H1 (cell line): Measurements from ENCODE around the gene KRT85. TPM values are rescaled to one million over a fixed set of nuclear protein-coding genes. Genes with fewer than 3 reads are reported as not detected.

Experiments
- CTCF ChIA-PET: fragments of 300-600 bp; sonication (Branson Sonifier 250); formaldehyde crosslinking; loops from one replicate; lab custom pipeline; 2021; ENCODE audit not compliant: partially characterized antibody; lab: Charles Lee
- POLR2A ChIA-PET: fragments of 300-600 bp; sonication (Branson Sonifier 250); formaldehyde crosslinking; loops from one replicate; lab custom pipeline; 2021; ENCODE audit warnings: inconsistent platforms; ENCODE audit not compliant: partially characterized antibody; lab: Charles Lee
- DNase-seq, 2 experiments: peaks; one replicate each; pipeline versions ENCODE4 v3.0.0 to v3.0.0-alpha.2; 2010 to 2022; ENCODE audit warnings: low spot score in 2 of 2, low read depth in 1 of 2, mixed read lengths in 1 of 2
- FAIRE-seq: peaks from 2 replicates; lab custom pipeline; 2011; peaks lifted over from hg19 to GRCh38; lab: Jason Lieb, UNC
- H2AFZ ChIP-seq: 2 replicates; pipeline ENCODE4 v1.8.1; 2012; ENCODE audit warnings: low read length, inconsistent platforms
- H2AK5ac ChIP-seq: 2 replicates; pipeline ENCODE4 v1.6.1; 2013; ENCODE audit warnings: low read depth, low read length
- H2BK120ac ChIP-seq: replicated peaks from 2 replicates; pipeline ENCODE3; 2013; ENCODE audit warnings: low read depth, low read length, inconsistent platforms
- H2BK12ac ChIP-seq: 2 replicates; pipeline ENCODE4 v1.6.1; 2013; ENCODE audit warnings: low read depth, low read length
- H2BK15ac ChIP-seq: 2 replicates; pipeline ENCODE4 v1.6.1; 2013; ENCODE audit warnings: low read length
- H2BK20ac ChIP-seq: 2 replicates; pipeline ENCODE4 v1.6.1; 2013; ENCODE audit warnings: low read length
- H2BK5ac ChIP-seq: 2 replicates; pipeline ENCODE4 v1.6.1; 2013; ENCODE audit warnings: low read depth, low read length
- H3K14ac ChIP-seq: 2 replicates; pipeline ENCODE4 v1.6.1; 2013; ENCODE audit warnings: inconsistent platforms; ENCODE audit not compliant: insufficient read length
- H3K18ac ChIP-seq: 2 replicates; pipeline ENCODE4 v1.6.1; 2013; ENCODE audit warnings: low read length; ENCODE audit errors: extremely low read depth
- H3K23ac ChIP-seq: 2 replicates; pipeline ENCODE4 v1.6.1; 2013; ENCODE audit warnings: inconsistent platforms; ENCODE audit not compliant: insufficient read length
- H3K23me2 ChIP-seq: 2 replicates; pipeline ENCODE4 v1.6.1; 2013; ENCODE audit warnings: low read depth, low read length
- H3K27ac ChIP-seq: 2 replicates; pipeline ENCODE4 v1.6.1; 2011; ENCODE audit warnings: low read depth, low read length, inconsistent platforms
- H3K27me3 ChIP-seq, 4 experiments: replicated peaks in 1 of 4; 1 replicate in 1 of 4; 2 replicates in 3 of 4; pipeline versions ENCODE4 v1.6.1 to v1.8.1; 2011 to 2013; ENCODE audit warnings: low read length in 3 of 4, mild to moderate bottlenecking in 3 of 4, inconsistent platforms in 2 of 4, mixed read lengths in 2 of 4, moderate library complexity in 1 of 4; ENCODE audit not compliant: control insufficient read depth in 3 of 4, insufficient read depth in 3 of 4; ENCODE audit errors: extremely low read depth in 1 of 4
- H3K36me3 ChIP-seq, 4 experiments: 2 replicates each; pipeline versions ENCODE4 v1.6.1 to v1.8.1; 2011 to 2013; ENCODE audit warnings: mild to moderate bottlenecking in 4 of 4, low read length in 3 of 4, moderate library complexity in 2 of 4, control low read depth in 1 of 4, inconsistent platforms in 1 of 4; ENCODE audit not compliant: insufficient read depth in 4 of 4, control insufficient read depth in 2 of 4
- H3K4ac ChIP-seq: replicated peaks from 2 replicates; pipeline ENCODE3; 2013; ENCODE audit warnings: low read length, low read depth, mixed read lengths, inconsistent platforms; ENCODE audit not compliant: insufficient read length
- H3K4me1 ChIP-seq, 4 experiments: replicated peaks in 1 of 4; 1 replicate in 1 of 4; 2 replicates in 3 of 4; pipeline versions ENCODE4 v1.6.1 to v1.8.1; 2011 to 2013; ENCODE audit warnings: low read length in 3 of 4, inconsistent platforms in 2 of 4, mixed read lengths in 1 of 4; ENCODE audit not compliant: insufficient read depth in 4 of 4, control insufficient read depth in 3 of 4
- H3K4me2 ChIP-seq, 2 experiments: 2 replicates each; pipeline versions ENCODE4 v1.6.1 to v1.8.1; 2011 to 2013; ENCODE audit warnings: low read depth in 2 of 2, low read length in 2 of 2, control low read depth in 1 of 2, inconsistent platforms in 1 of 2, mild to moderate bottlenecking in 1 of 2; ENCODE audit not compliant: insufficient read depth in 1 of 2
- H3K4me3 ChIP-seq, 4 experiments: fragments of 200-600, 300-600 bp in 1 of 4; sonication (generic), shearing (Covaris generic), sonication (Bioruptor Twin) in 1 of 4; 2 replicates each; pipeline versions ENCODE4 v1.5.1 to v1.8.1; 2011 to 2016; ENCODE audit warnings: low read length in 4 of 4, low read depth in 3 of 4, control low read depth in 2 of 4, inconsistent platforms in 2 of 4, mild to moderate bottlenecking in 2 of 4, mixed read lengths in 1 of 4, moderate library complexity in 1 of 4; ENCODE audit not compliant: insufficient read depth in 2 of 4; ENCODE audit errors: extremely low read depth in 1 of 4
- H3K56ac ChIP-seq: replicated peaks from 2 replicates; pipeline ENCODE3; 2013; ENCODE audit warnings: low read depth, mild to moderate bottlenecking, mixed read lengths, low read length, inconsistent platforms; ENCODE audit not compliant: insufficient read length
- H3K79me1 ChIP-seq: 2 replicates; pipeline ENCODE4 v1.6.1; 2013; ENCODE audit warnings: low read depth, low read length, control low read depth
- H3K79me2 ChIP-seq, 2 experiments: 2 replicates each; pipeline versions ENCODE4 v1.6.1 to v1.8.1; 2012 to 2013; ENCODE audit warnings: low read length in 2 of 2, mild to moderate bottlenecking in 2 of 2, inconsistent platforms in 1 of 2; ENCODE audit not compliant: insufficient read depth in 2 of 2, control insufficient read depth in 1 of 2
- H3K9ac ChIP-seq, 4 experiments: replicated peaks in 1 of 4; 1 replicate in 1 of 4; 2 replicates in 3 of 4; pipeline versions ENCODE4 v1.6.1 to v1.8.1; 2011 to 2013; ENCODE audit warnings: low read depth in 3 of 4, low read length in 3 of 4, control low read depth in 2 of 4, mild to moderate bottlenecking in 2 of 4, moderate library complexity in 2 of 4, inconsistent platforms in 1 of 4; ENCODE audit errors: extremely low read depth in 1 of 4
- H3K9me3 ChIP-seq, 2 experiments: 2 replicates each; pipeline versions ENCODE4 v1.6.1 to v1.8.1; 2012 to 2013; ENCODE audit warnings: mild to moderate bottlenecking in 2 of 2, moderate library complexity in 2 of 2, control low read depth in 1 of 2, inconsistent platforms in 1 of 2, low read depth in 1 of 2, low read length in 1 of 2, mixed read lengths in 1 of 2; ENCODE audit not compliant: insufficient read depth in 2 of 2
- H4K20me1 ChIP-seq, 2 experiments: replicated peaks in 1 of 2; 2 replicates each; pipeline versions ENCODE3 to v1.8.1; 2011 to 2013; ENCODE audit warnings: inconsistent platforms in 2 of 2, low read length in 2 of 2, mild to moderate bottlenecking in 1 of 2; ENCODE audit not compliant: insufficient read depth in 2 of 2, control insufficient read depth in 1 of 2
- H4K5ac ChIP-seq: 2 replicates; pipeline ENCODE4 v1.6.1; 2013; ENCODE audit warnings: low read length, low read depth, mixed read lengths, inconsistent platforms; ENCODE audit not compliant: insufficient read length
- H4K8ac ChIP-seq: 2 replicates; pipeline ENCODE4 v1.8.0; 2013; ENCODE audit warnings: mild to moderate bottlenecking, moderate library complexity, low read length, inconsistent platforms; ENCODE audit not compliant: insufficient read depth; ENCODE audit errors: extremely low read depth
- H4K91ac ChIP-seq: replicated peaks from 2 replicates; pipeline ENCODE3; 2013; ENCODE audit warnings: low read length, mixed read lengths, inconsistent platforms; ENCODE audit not compliant: insufficient read length
- RAD21 ChIP-seq, 2 experiments: IDR thresholded peaks in 1 of 2; conservative IDR thresholded peaks in 1 of 2; 2 replicates each; pipeline ENCODE4 v1.6.1; 2011; ENCODE audit warnings: low read depth in 2 of 2, low read length in 2 of 2, improper control_type of control experiment in 1 of 2, inconsistent platforms in 1 of 2, mild to moderate bottlenecking in 1 of 2, moderate library complexity in 1 of 2
- RXRA ChIP-seq: IDR thresholded peaks from 2 replicates; pipeline ENCODE4 v1.6.1; 2011; ENCODE audit warnings: low read depth, mild to moderate bottlenecking, low read length, moderate library complexity; ENCODE audit not compliant: insufficient read depth
- SP1 ChIP-seq: IDR thresholded peaks from 2 replicates; pipeline ENCODE4 v1.6.1; 2011; ENCODE audit warnings: low read depth, low read length
- TBP ChIP-seq: IDR thresholded peaks from 2 replicates; pipeline ENCODE4 v1.6.1; 2011; ENCODE audit warnings: low read depth, low read length, improper control_type of control experiment
- TEAD4 ChIP-seq: IDR thresholded peaks from 2 replicates; pipeline ENCODE4 v1.6.1; 2012; ENCODE audit warnings: low read depth, low read length, inconsistent platforms, mixed read lengths
- WGBS, 2 experiments: shearing (Covaris generic) in 1 of 2; methylation state at CpG; one replicate each; pipeline versions ENCODE4 v1.1.6 to v1.1.7; 2013 to 2015; ENCODE audit warnings: low lambda C conversion rate in 2 of 2, mixed read lengths in 2 of 2, inconsistent platforms in 1 of 2, low coverage in 1 of 2, missing lambda C conversion rate in 1 of 2; ENCODE audit not compliant: insufficient replicate concordance in 2 of 2, insufficient coverage in 1 of 2, insufficient read length in 1 of 2; ENCODE audit errors: extremely low coverage in 1 of 2, missing lambda C conversion rate in 1 of 2; 5-methylcytosine and 5-hydroxymethylcytosine counted together
- polyA plus RNA-seq, 7 experiments: library from polyadenylated mRNA; depleted of rRNA in 3 of 7; stranded (reverse) in 5 of 7; unstranded in 2 of 7; fragments of >200 nt in 5 of 7; fragments of 200-250 nt in 2 of 7; gene quantifications; 1 replicate in 5 of 7; 2 replicates in 1 of 7; 4 replicates in 1 of 7; pipeline versions ENCODE4 v1.2.1 to v1.2.3, GENCODE V29; 2011 to 2013; ENCODE audit warnings: missing spikeins in 2 of 7, mixed read lengths in 2 of 7
- total RNA-seq: library from RNA; stranded (reverse); fragmentation: NEBNext Ultra II Directional; extraction: Animal tissue kit (Norgen Biotek cat#: 25700); gene quantifications from 2 replicates; pipeline ENCODE4 v1.2.1, GENCODE V29; 2021
- TF ChIP-seq, protein P1 (sequence below), 3 experiments: IDR thresholded peaks; 1 replicate in 2 of 3; 2 replicates in 1 of 3; pipeline versions ENCODE4 v1.5.1 to v1.6.1; 2011; ENCODE audit warnings: low read length in 3 of 3, mild to moderate bottlenecking in 3 of 3, inconsistent platforms in 2 of 3, low read depth in 1 of 3, moderate library complexity in 1 of 3; ENCODE audit not compliant: insufficient read depth in 1 of 3; ENCODE audit errors: control extremely low read depth in 1 of 3

Gene KRT85
- total and polyA plus RNA-seq, 2 of the 8 experiments (the other 6 are each of a cell fraction or from before 2014, with no cell fraction given): not detected

DNA sequence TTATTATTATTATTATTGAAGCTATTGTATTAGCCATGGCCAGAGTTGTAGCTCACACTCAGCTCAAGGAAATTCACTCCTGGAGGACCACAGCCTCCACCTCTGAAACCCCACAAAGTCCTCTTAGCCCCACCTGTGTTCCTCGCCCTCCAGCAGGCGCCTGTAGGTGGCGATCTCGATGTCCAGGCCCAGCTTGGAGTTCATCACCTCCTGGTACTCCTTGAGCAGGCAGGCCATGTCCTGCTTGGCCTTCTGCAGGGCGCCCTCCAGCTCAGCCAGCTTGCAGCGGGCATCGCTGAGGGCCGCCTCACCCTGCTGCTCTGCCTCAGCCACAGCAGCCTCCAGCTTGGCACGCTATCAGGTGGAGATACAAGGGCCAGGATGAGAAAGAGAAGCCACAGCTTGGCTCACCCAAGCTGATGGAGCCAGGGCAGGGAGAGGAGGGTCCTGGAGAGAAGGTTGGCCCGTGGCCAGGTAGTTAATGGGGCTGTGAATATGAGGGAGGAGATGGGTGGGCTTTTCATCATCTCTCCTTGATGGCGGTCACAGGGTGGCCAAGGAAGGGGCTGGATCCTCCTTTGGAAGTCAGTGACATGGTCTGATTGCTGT lies 5.1 kb downstream of the KRT85 start:
- no peaks in the 10 kb centered on the region for H3K27me3 ChIP-seq
- H2AFZ ChIP-seq: no peak overlapping the region
- H3K18ac ChIP-seq: no peak overlapping the region
- no peak overlapping the region for H3K23ac ChIP-seq
- ChIA-PET POLR2A (no interaction called here), CTCF (interaction anchor here (0.6 to 6.7 kb wide), 48 partner anchors 10 to 546 kb away, joined by 3 to 88 read pairs (median 4); partner anchors contain the start of genes KRT5, KRT80 and KRT84)
- TF ChIP-seq RXRA (no peak), TBP (no peak), SP1 (no peak), RAD21 (IDR thresholded peaks at IDR 0.05 in 1 of 2, conservative IDR thresholded peaks at IDR 0.05 in 1 of 2; ENCODE audit: low read depth in 2 of 2, low read length in 2 of 2) (peak; percentile 23 to 36; a peak in 2 of 4 replicates), TEAD4 (no peak)
- TF ChIP-seq, protein P1, sequence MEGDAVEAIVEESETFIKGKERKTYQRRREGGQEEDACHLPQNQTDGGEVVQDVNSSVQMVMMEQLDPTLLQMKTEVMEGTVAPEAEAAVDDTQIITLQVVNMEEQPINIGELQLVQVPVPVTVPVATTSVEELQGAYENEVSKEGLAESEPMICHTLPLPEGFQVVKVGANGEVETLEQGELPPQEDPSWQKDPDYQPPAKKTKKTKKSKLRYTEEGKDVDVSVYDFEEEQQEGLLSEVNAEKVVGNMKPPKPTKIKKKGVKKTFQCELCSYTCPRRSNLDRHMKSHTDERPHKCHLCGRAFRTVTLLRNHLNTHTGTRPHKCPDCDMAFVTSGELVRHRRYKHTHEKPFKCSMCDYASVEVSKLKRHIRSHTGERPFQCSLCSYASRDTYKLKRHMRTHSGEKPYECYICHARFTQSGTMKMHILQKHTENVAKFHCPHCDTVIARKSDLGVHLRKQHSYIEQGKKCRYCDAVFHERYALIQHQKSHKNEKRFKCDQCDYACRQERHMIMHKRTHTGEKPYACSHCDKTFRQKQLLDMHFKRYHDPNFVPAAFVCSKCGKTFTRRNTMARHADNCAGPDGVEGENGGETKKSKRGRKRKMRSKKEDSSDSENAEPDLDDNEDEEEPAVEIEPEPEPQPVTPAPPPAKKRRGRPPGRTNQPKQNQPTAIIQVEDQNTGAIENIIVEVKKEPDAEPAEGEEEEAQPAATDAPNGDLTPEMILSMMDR (IDR thresholded peaks at IDR 0.05; ENCODE audit: control extremely low read depth in 1 of 3, insufficient read depth in 1 of 3, low read depth in 1 of 3, low read length in 3 of 3): peak; percentile 52 to 65 (median 57)
- no peak overlapping the region for H3K4me3 ChIP-seq
- no peak overlapping the region for H4K5ac ChIP-seq
- H3K4me1 ChIP-seq: no peaks in the 10 kb centered on the region
- no peak overlapping the region for H2BK12ac ChIP-seq
- no peak overlapping the region for H4K91ac ChIP-seq
- H3K56ac ChIP-seq: no peak overlapping the region
- no peak overlapping the region for H3K4ac ChIP-seq
- no peaks in the 10 kb centered on the region for H3K9me3 ChIP-seq
- H3K14ac ChIP-seq: no peak overlapping the region
- peaks cover 0 to 2% of the 10 kb centered on the region in 2 experiments for H4K20me1 ChIP-seq
- FAIRE-seq: no peak
- no peak overlapping the region for H3K27ac ChIP-seq
- H2BK15ac ChIP-seq: no peak overlapping the region
- H3K79me2 ChIP-seq: no peaks in the 10 kb centered on the region
- no peak overlapping the region for H2BK5ac ChIP-seq
- H3K4me2 ChIP-seq: no peak overlapping the region
- no peak overlapping the region for H2BK120ac ChIP-seq
- DNase-seq: peak in 1 of 2 experiments; percentile 60
- H2BK20ac ChIP-seq: no peak overlapping the region
- WGBS, 2 experiments: 78% methylated on average over 11 of the region's 11 CpGs; no CpG with 5 or more reads in 1 of the 2 experiments
- no peaks in the 10 kb centered on the region for H3K79me1 ChIP-seq
- no peak overlapping the region for H4K8ac ChIP-seq
- no peak overlapping the region for H3K9ac ChIP-seq
- H3K36me3 ChIP-seq: no peaks in the 10 kb centered on the region
- no peaks in the 10 kb centered on the region for H3K23me2 ChIP-seq
- H2AK5ac ChIP-seq: no peak overlapping the region
